C1 segment of cervical spinal cord (tissue), 14 donors: ENCODE results near the gene TRAPPC11.

Experiments used
- DNase-seq, 14 donors: peaks; one replicate each; lab custom pipeline; 2025; lab: John Stamatoyannopoulos, UW

Gene TRAPPC11

GRCh38 chr4:183637461-183637860, 21.6 kb upstream of the TRAPPC11 start:
- no peak for DNase-seq

- no peak for DNase-seq
Measured at GRCh38 chr4:183638436-183638835, 20.7 kb upstream of the TRAPPC11 start.

- DNase-seq, result no peak
Measured at GRCh38 chr4:183639291-183639690, 19.8 kb upstream of the TRAPPC11 start.

- no peak for DNase-seq
Measured at GRCh38 chr4:183645326-183645725, 13.8 kb upstream of the TRAPPC11 start.

- DNase-seq, result no peak
Measured at GRCh38 chr4:183657564-183657963, 1.5 kb upstream of the TRAPPC11 start.

GRCh38 chr4:183658362-183659028, 598 bp upstream of the TRAPPC11 start:
- DNase-seq, result peak in 8 of 14 donors; percentile 5 to 62 (median 38)

GRCh38 chr4:183659872-183660242, 764 bp downstream of the TRAPPC11 start:
- peak in 1 of 14 donors; percentile 35 for DNase-seq

GRCh38 chr4:183666088-183666487, 7.0 kb downstream of the TRAPPC11 start:
- DNase-seq, result no peak

- DNase-seq, result no peak
Measured at GRCh38 chr4:183670251-183670650, 11.2 kb downstream of the TRAPPC11 start.

GRCh38 chr4:183670960-183671555, 12.0 kb downstream of the TRAPPC11 start:
- DNase-seq, result no peak

- DNase-seq, result no peak
Measured at GRCh38 chr4:183674153-183674552, 15.1 kb downstream of the TRAPPC11 start.

GRCh38 chr4:183675625-183676024, 16.5 kb downstream of the TRAPPC11 start:
- DNase-seq, result no peak

- DNase-seq, result no peak
Measured at GRCh38 chr4:183681119-183681518, 22.0 kb downstream of the TRAPPC11 start.

- no peak for DNase-seq
Measured at GRCh38 chr4:183686461-183686860, 27.4 kb downstream of the TRAPPC11 start.

GRCh38 chr4:183688216-183688615, 29.1 kb downstream of the TRAPPC11 start:
- no peak for DNase-seq

- no peak for DNase-seq
Measured at GRCh38 chr4:183691006-183691405, 31.9 kb downstream of the TRAPPC11 start.

- DNase-seq, result no peak
Measured at GRCh38 chr4:183691897-183692296, 32.8 kb downstream of the TRAPPC11 start.

GRCh38 chr4:183698909-183699308, 39.8 kb downstream of the TRAPPC11 start:
- DNase-seq, result no peak

GRCh38 chr4:183700407-183700806, 41.3 kb downstream of the TRAPPC11 start:
- DNase-seq, result no peak

GRCh38 chr4:183702492-183702891, 43.4 kb downstream of the TRAPPC11 start:
- no peak for DNase-seq

- no peak for DNase-seq
Measured at GRCh38 chr4:183714626-183715025, 55.5 kb downstream of the TRAPPC11 start.

GRCh38 chr4:183716302-183716701, 57.2 kb downstream of the TRAPPC11 start:
- DNase-seq, result no peak

GRCh38 chr4:183718876-183719275, 59.8 kb downstream of the TRAPPC11 start:
- DNase-seq, result no peak
